K562 (cell line): ENCODE results near the gene PSD4.

Experiments used
- KDM1A ChIP-seq, 2 experiments: fragments of 450-650 bp; IDR thresholded peaks; 2 replicates each; pipeline ENCODE4 v1.6.1; 2016; ENCODE audit warnings: mild to moderate bottlenecking in 2 of 2
- MYNN ChIP-seq, 2 experiments: sonication (generic); formaldehyde crosslinking in 1 of 2; IDR thresholded peaks; 2 replicates each; pipeline versions ENCODE4 v1.5.0 to v1.6.1; 2016 to 2020; ENCODE audit warnings: antibody characterized with exemption in 1 of 2, missing genetic modification reagents in 1 of 2
- POU5F1 ChIP-seq: fragments of 150-350 bp; IDR thresholded peaks from 2 replicates; pipeline ENCODE4 v1.6.1; 2014; ENCODE audit warnings: borderline replicate concordance, low read length, low read depth, mild to moderate bottlenecking; ENCODE audit not compliant: partially characterized antibody
- SAP30 ChIP-seq: fragments of 200-600 bp; sonication (generic); IDR thresholded peaks from 2 replicates; pipeline ENCODE4 v1.6.1; 2012; ENCODE audit warnings: borderline replicate concordance, low read depth, mild to moderate bottlenecking, moderate library complexity, low read length, control low read depth, inconsistent platforms; ENCODE audit not compliant: insufficient read depth, poor library complexity, severe bottlenecking
- ZKSCAN1 ChIP-seq: fragments of 150-350 bp; IDR thresholded peaks from 2 replicates; pipeline ENCODE4 v1.6.1; 2016; ENCODE audit warnings: low read depth, low read length
- ZNF274 ChIP-seq: IDR thresholded peaks from 2 replicates; pipeline ENCODE4 v1.6.1; 2011; ENCODE audit warnings: low read depth, mild to moderate bottlenecking, low read length, moderate library complexity, borderline replicate concordance
- TF ChIP-seq, protein P1 (sequence below), 3 experiments: IDR thresholded peaks in 2 of 3; conservative IDR thresholded peaks in 1 of 3; 2 replicates each; pipeline ENCODE4 v1.5.1; 2011 to 2012; ENCODE audit warnings: low read length in 3 of 3, mild to moderate bottlenecking in 3 of 3, control low read depth in 2 of 3, improper control_type of control experiment in 1 of 3, inconsistent platforms in 1 of 3, low read depth in 1 of 3, mixed read lengths in 1 of 3, moderate library complexity in 1 of 3; ENCODE audit not compliant: insufficient read depth in 2 of 3
- TF ChIP-seq, protein P2 (sequence below): fragments of 250-450 bp; sonication (Bioruptor Pico); IDR thresholded peaks from 2 replicates; pipeline ENCODE4 v1.8.0; 2022; ENCODE audit warnings: inconsistent platforms
- TF ChIP-seq, protein P3 (sequence below): sonication (generic); formaldehyde crosslinking; IDR thresholded peaks from 2 replicates; pipeline ENCODE4 v1.8.0; 2022; ENCODE audit warnings: mild to moderate bottlenecking, missing genetic modification reagents, borderline replicate concordance
- TF ChIP-seq, protein P4 (sequence below): fragments of 250-450 bp; sonication (Bioruptor Pico); IDR thresholded peaks from 2 replicates; pipeline ENCODE4 v1.4.0; 2020; ENCODE audit warnings: mild to moderate bottlenecking

DNA sequence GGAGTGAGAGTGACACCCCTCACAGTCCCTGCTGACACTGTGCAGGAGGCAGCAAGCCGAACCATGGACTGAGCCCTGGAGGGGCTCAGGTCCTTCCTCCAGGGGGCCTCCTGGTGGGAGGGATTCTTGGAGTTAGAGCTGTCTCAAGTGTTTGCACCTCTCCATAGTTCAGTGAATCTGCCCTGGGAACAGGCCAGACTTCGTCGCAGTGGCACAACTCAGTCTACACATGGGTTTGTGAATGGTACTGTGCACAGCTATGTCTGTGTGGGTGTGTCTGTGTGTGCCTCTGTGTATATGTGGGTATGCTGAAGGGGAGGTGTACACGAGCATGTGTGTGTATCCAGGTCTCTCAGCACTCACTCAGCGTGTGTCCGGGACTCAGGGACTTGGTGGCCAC, 68.6 kb downstream of the PSD4 start:
- TF ChIP-seq ZNF274 (no peak), MYNN (IDR thresholded peaks at IDR 0.05) (no peak), MYNN (CRISPR knock-in tag; IDR thresholded peaks at IDR 0.05) (no peak), ZKSCAN1 (no peak), KDM1A (IDR thresholded peaks at IDR 0.05) (no peak), POU5F1 (no peak), SAP30 (no peak)
- TF ChIP-seq, protein P1, sequence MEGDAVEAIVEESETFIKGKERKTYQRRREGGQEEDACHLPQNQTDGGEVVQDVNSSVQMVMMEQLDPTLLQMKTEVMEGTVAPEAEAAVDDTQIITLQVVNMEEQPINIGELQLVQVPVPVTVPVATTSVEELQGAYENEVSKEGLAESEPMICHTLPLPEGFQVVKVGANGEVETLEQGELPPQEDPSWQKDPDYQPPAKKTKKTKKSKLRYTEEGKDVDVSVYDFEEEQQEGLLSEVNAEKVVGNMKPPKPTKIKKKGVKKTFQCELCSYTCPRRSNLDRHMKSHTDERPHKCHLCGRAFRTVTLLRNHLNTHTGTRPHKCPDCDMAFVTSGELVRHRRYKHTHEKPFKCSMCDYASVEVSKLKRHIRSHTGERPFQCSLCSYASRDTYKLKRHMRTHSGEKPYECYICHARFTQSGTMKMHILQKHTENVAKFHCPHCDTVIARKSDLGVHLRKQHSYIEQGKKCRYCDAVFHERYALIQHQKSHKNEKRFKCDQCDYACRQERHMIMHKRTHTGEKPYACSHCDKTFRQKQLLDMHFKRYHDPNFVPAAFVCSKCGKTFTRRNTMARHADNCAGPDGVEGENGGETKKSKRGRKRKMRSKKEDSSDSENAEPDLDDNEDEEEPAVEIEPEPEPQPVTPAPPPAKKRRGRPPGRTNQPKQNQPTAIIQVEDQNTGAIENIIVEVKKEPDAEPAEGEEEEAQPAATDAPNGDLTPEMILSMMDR (IDR thresholded peaks at IDR 0.05 in 2 of 3, conservative IDR thresholded peaks at IDR 0.05 in 1 of 3; ENCODE audit: insufficient read depth in 2 of 3, low read depth in 1 of 3, low read length in 3 of 3): no peak
- TF ChIP-seq, protein P2, sequence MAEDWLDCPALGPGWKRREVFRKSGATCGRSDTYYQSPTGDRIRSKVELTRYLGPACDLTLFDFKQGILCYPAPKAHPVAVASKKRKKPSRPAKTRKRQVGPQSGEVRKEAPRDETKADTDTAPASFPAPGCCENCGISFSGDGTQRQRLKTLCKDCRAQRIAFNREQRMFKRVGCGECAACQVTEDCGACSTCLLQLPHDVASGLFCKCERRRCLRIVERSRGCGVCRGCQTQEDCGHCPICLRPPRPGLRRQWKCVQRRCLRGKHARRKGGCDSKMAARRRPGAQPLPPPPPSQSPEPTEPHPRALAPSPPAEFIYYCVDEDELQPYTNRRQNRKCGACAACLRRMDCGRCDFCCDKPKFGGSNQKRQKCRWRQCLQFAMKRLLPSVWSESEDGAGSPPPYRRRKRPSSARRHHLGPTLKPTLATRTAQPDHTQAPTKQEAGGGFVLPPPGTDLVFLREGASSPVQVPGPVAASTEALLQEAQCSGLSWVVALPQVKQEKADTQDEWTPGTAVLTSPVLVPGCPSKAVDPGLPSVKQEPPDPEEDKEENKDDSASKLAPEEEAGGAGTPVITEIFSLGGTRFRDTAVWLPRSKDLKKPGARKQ (CRISPR knock-in tag): no peak
- TF ChIP-seq, protein P3, sequence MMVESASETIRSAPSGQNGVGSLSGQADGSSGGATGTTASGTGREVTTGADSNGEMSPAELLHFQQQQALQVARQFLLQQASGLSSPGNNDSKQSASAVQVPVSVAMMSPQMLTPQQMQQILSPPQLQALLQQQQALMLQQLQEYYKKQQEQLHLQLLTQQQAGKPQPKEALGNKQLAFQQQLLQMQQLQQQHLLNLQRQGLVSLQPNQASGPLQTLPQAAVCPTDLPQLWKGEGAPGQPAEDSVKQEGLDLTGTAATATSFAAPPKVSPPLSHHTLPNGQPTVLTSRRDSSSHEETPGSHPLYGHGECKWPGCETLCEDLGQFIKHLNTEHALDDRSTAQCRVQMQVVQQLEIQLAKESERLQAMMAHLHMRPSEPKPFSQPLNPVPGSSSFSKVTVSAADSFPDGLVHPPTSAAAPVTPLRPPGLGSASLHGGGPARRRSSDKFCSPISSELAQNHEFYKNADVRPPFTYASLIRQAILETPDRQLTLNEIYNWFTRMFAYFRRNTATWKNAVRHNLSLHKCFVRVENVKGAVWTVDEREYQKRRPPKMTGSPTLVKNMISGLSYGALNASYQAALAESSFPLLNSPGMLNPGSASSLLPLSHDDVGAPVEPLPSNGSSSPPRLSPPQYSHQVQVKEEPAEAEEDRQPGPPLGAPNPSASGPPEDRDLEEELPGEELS: no peak
- TF ChIP-seq, protein P4, sequence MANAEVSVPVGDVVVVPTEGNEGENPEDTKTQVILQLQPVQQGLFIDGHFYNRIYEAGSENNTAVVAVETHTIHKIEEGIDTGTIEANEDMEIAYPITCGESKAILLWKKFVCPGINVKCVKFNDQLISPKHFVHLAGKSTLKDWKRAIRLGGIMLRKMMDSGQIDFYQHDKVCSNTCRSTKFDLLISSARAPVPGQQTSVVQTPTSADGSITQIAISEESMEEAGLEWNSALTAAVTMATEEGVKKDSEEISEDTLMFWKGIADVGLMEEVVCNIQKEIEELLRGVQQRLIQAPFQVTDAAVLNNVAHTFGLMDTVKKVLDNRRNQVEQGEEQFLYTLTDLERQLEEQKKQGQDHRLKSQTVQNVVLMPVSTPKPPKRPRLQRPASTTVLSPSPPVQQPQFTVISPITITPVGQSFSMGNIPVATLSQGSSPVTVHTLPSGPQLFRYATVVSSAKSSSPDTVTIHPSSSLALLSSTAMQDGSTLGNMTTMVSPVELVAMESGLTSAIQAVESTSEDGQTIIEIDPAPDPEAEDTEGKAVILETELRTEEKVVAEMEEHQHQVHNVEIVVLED (CRISPR knock-in tag): no peak
